DOHH2 (cell line): ENCODE data around the gene PPP1CC.
A peak's percentile ranks its signal among the peaks of the same experiment; 100 is the strongest.
"Not testable (repeated sequence)": the region's sequence is repeated elsewhere in the genome, so short reads cannot be mapped to it uniquely, and the experiment has no call there.

Experiments used
- H3F3A ChIP-seq: fragments of 200-600 bp; sonication (generic), shearing (Covaris generic); 2 replicates; pipeline ENCODE4 v1.6.0; 2016; ENCODE audit warnings: antibody characterized with exemption, mild to moderate bottlenecking; ENCODE audit not compliant: control insufficient read depth, insufficient read depth
- H3K27ac ChIP-seq: fragments of 200-600 bp; sonication (generic); 2 replicates; pipeline ENCODE4 v1.5.1; 2014; ENCODE audit warnings: low read depth, mild to moderate bottlenecking, low read length, moderate library complexity
- H3K27me3 ChIP-seq: fragments of 200-600 bp; sonication (generic); 2 replicates; pipeline ENCODE4 v1.6.1; 2014; ENCODE audit warnings: mild to moderate bottlenecking, low read length, mixed read lengths; ENCODE audit not compliant: control insufficient read depth
- H3K36me3 ChIP-seq: fragments of 200-600 bp; sonication (generic); 2 replicates; pipeline ENCODE4 v1.6.1; 2014; ENCODE audit warnings: mild to moderate bottlenecking, low read length, moderate library complexity, mixed read lengths; ENCODE audit not compliant: control insufficient read depth
- H3K4me1 ChIP-seq: fragments of 200-600 bp; sonication (generic); 2 replicates; pipeline ENCODE4 v1.6.1; 2014; ENCODE audit warnings: mild to moderate bottlenecking, low read length, mixed read lengths; ENCODE audit not compliant: control insufficient read depth
- H3K4me2 ChIP-seq: fragments of 200-600 bp; sonication (generic); 2 replicates; pipeline ENCODE4 v1.6.0; 2014; ENCODE audit warnings: mild to moderate bottlenecking, low read length, moderate library complexity
- H3K4me3 ChIP-seq: fragments of 200-600 bp; sonication (generic); 2 replicates; pipeline ENCODE4 v1.5.1; 2014; ENCODE audit warnings: mild to moderate bottlenecking, low read length, mixed read lengths
- H3K79me2 ChIP-seq: fragments of 200-600 bp; sonication (generic); 2 replicates; pipeline ENCODE4 v1.6.1; 2014; ENCODE audit warnings: mild to moderate bottlenecking, low read length, mixed read lengths; ENCODE audit not compliant: control insufficient read depth
- H3K9me2 ChIP-seq: fragments of 200-600 bp; sonication (generic); replicated peaks from 2 replicates; pipeline ENCODE4 v1.6.1; 2014; ENCODE audit warnings: mild to moderate bottlenecking, low read length, mixed read lengths; ENCODE audit not compliant: control insufficient read depth
- H3K9me3 ChIP-seq: fragments of 200-600 bp; sonication (generic); 2 replicates; pipeline ENCODE4 v1.6.1; 2014; ENCODE audit warnings: antibody characterized with exemption, low read length, mixed read lengths; ENCODE audit not compliant: control insufficient read depth, insufficient read depth
- H4K20me1 ChIP-seq: fragments of 200-600 bp; sonication (generic); 2 replicates; pipeline ENCODE4 v1.6.0; 2014; ENCODE audit warnings: low read depth, mild to moderate bottlenecking, antibody characterized with exemption, low read length, moderate library complexity; ENCODE audit not compliant: control insufficient read depth, insufficient read depth
- EZH2phosphoT487 ChIP-seq: fragments of 200-600 bp; sonication (generic); IDR thresholded peaks from 2 replicates; pipeline ENCODE4 v1.6.1; 2017; ENCODE audit warnings: borderline replicate concordance, mild to moderate bottlenecking, antibody characterized with exemption, low read length, moderate library complexity, mixed read lengths
- TF ChIP-seq, protein P1 (sequence below): fragments of 200-600 bp; sonication (generic); IDR thresholded peaks from one replicate; pipeline ENCODE4 v1.5.1; 2014; ENCODE audit warnings: antibody characterized with exemption, mild to moderate bottlenecking, low read depth, low read length; ENCODE audit not compliant: poor library complexity, severe bottlenecking

The PPP1CC gene

DNA sequence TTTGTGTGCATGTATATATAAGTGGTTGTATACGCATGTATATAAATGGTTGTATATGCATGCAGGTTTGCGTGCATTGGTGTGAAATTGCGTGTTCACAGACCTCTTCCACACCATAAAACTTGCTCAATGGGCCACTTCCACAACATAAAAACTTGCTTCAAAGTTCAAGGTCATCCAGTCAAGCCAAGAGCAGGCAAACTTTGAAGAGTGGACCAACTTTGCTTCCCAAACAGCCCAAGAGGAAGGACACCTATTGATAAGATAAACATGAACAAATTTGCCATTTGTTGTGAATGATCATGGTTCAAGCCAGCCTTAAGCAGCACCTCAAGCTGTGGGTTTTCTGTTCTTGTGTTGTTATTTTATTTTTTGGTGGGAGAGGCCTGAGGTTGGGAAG is 25.2 kb upstream of the PPP1CC start:
- Histone ChIP-seq H3K27ac (no peak overlapping the region), H3K4me3 (no peak overlapping the region), H3K9me3 (no peaks in the 10 kb centered on the region), H3K36me3 (no peaks in the 10 kb centered on the region), H3K79me2 (no peaks in the 10 kb centered on the region), H3F3A (peaks cover 2% of the 10 kb centered on the region; the same call in 1 of the 2 replicates), H3K4me1 (peaks cover 12% of the 10 kb centered on the region), H3K4me2 (no peak overlapping the region), H3K27me3 (no peaks in the 10 kb centered on the region), H3K9me2 (no peaks in the 10 kb centered on the region), H4K20me1 (no peaks in the 10 kb centered on the region)
- TF ChIP-seq, protein P1, sequence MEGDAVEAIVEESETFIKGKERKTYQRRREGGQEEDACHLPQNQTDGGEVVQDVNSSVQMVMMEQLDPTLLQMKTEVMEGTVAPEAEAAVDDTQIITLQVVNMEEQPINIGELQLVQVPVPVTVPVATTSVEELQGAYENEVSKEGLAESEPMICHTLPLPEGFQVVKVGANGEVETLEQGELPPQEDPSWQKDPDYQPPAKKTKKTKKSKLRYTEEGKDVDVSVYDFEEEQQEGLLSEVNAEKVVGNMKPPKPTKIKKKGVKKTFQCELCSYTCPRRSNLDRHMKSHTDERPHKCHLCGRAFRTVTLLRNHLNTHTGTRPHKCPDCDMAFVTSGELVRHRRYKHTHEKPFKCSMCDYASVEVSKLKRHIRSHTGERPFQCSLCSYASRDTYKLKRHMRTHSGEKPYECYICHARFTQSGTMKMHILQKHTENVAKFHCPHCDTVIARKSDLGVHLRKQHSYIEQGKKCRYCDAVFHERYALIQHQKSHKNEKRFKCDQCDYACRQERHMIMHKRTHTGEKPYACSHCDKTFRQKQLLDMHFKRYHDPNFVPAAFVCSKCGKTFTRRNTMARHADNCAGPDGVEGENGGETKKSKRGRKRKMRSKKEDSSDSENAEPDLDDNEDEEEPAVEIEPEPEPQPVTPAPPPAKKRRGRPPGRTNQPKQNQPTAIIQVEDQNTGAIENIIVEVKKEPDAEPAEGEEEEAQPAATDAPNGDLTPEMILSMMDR = no peak
- no peak for TF ChIP-seq EZH2phosphoT487

DNA sequence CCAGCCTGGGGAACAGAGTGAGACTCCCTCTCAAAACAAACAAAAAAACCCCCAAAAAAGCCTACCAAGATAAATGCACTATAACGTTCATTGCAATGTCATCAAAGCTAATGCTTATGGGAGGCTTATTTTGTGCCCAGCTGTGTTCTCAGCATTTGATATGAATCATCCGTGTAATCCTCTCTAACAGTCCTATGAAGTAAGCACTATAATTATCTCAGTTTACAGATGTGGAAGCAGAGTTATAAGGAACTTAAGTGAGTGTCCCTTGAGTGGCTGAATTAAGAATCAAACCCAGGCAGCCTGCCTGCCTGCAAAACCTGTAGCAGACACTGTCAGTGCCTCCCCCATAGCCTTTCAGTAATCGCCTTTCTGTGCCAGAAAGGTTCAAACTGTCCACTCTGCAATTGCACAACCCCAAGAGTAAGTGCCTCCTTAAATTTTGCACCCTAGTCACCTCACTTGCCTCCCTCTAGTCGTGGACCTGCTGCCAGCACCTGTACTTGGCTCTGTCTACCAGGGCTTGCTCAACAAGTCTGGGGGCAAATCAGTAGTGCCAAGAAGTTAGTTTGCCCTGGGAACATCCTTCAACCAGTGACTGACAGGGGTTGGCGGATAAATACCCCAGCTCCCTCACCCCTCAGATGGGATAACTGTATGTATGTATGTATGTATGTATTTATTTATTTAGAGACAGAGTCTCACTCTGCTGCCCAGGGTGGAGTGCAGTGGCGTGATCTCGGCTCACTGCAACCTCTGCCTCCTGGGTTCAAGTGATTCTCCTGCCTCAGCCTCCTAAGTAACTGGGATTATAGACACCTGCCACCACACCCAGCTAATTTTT is 23.8 kb upstream of the PPP1CC start:
- Histone ChIP-seq H3K4me2 (no peak overlapping the region), H4K20me1 (no peaks in the 10 kb centered on the region), H3K9me3 (no peaks in the 10 kb centered on the region), H3K36me3 (no peaks in the 10 kb centered on the region), H3K79me2 (no peaks in the 10 kb centered on the region), H3F3A (no peaks in the 10 kb centered on the region), H3K27me3 (no peaks in the 10 kb centered on the region), H3K9me2 (no peaks in the 10 kb centered on the region), H3K27ac (no peak overlapping the region), H3K4me3 (no peak overlapping the region), H3K4me1 (peaks cover 6% of the 10 kb centered on the region)
- TF ChIP-seq EZH2phosphoT487 = no peak
- TF ChIP-seq, protein P1 = no peak

DNA sequence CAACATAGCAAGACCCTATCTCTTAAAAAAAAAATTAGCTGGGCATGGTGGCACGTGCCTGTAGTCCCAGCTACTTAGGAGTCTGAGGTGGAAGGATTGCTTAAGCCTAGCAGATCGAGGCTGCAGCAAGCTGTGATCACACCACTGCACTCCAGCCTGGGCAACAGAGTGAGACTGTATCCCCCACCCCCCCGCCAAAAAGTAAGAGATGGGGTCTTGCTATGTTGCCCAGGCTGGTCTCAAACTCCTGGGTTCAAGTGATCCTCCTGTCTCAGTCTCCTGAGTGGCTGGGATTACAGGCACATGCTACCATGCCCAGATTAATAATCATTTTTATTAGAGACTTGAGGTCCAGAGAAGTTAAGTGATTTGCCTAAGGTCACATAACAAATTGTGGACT is 22.9 kb upstream of the PPP1CC start:
- not testable (repeated sequence) for H3K79me2 ChIP-seq, H3K9me3 ChIP-seq, H3K36me3 ChIP-seq, H3K4me3 ChIP-seq, H3K27ac ChIP-seq, H3K9me2 ChIP-seq, H3K27me3 ChIP-seq, H3K4me1 ChIP-seq, H4K20me1 ChIP-seq, H3K4me2 ChIP-seq, H3F3A ChIP-seq

DNA sequence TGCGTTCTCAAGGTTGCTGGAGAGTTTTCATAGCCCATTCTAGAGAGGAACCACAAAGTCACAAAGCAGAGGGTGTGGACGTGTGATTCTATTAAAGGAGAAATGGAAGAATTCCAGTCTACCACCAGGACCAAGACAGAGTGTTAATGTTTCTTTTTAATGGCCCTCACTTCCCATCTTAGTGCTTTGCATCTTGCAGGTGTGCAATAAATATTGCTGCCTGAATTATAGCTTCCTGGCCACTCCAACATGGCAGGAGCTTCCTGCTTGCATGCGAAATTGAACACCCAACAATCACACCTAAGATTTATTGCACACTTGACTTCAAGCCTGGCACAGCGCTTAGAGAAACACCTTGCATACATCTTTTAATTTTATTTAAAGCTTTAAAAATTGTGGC is 22.4 kb upstream of the PPP1CC start:
- Histone ChIP-seq H3K27me3 (no peaks in the 10 kb centered on the region), H3F3A (no peaks in the 10 kb centered on the region), H3K4me1 (peaks cover 6% of the 10 kb centered on the region), H3K36me3 (no peaks in the 10 kb centered on the region), H3K9me3 (no peaks in the 10 kb centered on the region), H3K9me2 (no peaks in the 10 kb centered on the region), H3K4me2 (peak overlapping the region; percentile 32), H4K20me1 (no peaks in the 10 kb centered on the region), H3K27ac (no peak overlapping the region), H3K79me2 (no peaks in the 10 kb centered on the region), H3K4me3 (no peak overlapping the region)
- TF ChIP-seq, protein P1 = no peak
- no peak for TF ChIP-seq EZH2phosphoT487
